Kidney capillary endothelial cell (primary cell): ENCODE data around the gene ANKRD63.

ENCODE experiments used
- DNase-seq: peaks from one replicate; pipeline ENCODE4 v3.0.0-alpha.2; 2018; ENCODE audit warnings: low spot score

ANKRD63 gene, protein sequence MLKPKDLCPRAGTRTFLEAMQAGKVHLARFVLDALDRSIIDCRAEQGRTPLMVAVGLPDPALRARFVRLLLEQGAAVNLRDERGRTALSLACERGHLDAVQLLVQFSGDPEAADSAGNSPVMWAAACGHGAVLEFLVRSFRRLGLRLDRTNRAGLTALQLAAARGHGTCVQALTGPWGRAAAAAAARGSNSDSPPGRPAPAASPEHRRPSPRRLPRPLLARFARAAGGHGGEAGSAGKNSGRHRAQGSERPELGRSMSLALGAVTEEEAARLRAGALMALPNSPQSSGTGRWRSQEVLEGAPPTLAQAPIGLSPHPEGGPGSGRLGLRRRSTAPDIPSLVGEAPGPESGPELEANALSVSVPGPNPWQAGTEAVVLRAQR

DNA sequence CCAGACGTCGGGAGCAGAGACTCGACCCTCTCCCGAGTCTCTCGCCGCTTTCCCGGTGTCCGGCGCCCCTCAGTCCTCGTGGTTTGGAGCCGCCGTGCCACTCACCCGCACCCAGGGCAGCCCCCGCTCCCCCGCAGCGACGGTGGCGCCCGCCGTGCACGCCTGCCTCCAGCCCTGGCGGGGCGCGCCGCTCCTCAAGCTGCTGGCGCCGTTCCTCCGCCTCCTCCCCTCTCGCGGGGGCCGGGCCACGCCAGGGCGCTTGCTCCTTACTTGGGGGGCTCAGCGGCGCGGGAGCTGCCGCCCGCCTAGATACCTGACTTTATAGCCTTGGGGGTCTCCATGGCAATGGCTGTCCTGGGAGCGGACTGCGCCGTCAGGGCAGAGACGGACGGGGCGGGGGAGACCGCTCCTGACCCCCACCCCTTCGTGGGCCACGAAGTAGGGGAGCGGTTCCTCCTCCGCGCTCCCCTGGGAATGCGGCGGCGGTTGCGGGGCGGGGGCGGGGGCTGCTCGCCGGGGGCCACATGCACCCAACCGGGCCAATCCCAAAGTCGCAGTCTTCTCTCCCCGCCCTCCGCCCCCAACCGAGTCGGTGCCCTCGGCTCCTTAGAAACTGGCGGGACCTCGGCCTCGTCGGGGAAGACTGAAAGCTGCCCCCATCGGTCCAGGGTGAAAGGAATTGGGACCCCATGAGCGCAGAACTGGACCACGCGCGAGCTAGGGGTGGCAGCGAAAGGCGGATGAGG is at the start of gene ANKRD63:
TSS of gene ANKRD63 (minus strand) at position 196 of the 746 bp plus-strand sequence. CDS start 478 bp downstream, outside the sequence.
- no peak for DNase-seq

DNA sequence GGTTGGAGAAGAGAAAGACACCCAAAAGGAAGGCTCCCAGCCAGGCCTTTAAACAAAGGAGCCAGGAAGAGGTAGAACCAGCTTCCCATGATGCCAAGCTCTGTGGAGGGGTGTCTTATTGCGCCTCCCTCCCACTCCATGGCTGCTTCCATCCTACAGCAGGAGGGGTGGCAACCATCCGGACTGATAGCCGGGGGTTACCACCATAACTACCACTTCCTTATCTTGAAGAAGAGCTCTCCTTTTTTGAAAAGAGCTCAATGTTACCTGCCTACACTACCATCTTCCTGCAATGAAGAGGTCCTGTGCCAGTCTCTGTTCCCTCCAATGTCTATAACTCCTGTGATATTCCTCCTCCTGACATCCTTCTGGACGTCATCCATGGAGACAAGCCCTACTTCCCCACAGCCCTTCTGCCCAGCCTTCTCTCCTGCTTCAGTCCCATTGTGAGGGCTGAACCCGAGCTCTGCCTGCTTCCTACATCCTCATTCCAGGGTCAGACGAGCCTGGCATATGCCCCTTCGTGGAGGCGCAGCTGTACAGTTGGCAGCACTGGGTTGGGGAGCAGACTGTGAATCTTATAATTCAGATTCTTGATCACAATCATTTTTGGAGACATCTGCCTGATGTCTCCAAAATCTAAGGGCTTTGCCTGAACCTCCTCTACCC is 49.4 kb upstream of the ANKRD63 start:
- no peak for DNase-seq

DNA sequence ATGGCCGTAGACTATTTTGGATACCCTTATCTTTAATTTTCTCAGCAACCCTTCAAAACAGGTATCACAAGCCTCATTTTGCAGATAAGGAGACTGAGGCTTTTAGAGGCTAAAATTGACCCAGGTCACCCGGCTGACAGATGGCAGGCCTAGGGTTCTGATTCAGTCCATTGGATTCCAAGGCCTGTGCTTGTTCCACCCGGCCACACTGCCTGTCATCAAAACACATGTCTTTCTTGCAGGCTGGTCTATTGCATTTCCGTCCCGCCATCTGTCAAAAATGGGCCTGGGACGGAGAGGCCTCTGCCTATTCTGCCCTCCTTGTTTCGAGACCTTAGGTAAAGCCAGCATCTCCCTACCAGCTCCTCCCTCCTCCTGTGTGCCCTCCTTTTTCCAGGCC is 48.8 kb upstream of the ANKRD63 start:
- DNase-seq = no peak

DNA sequence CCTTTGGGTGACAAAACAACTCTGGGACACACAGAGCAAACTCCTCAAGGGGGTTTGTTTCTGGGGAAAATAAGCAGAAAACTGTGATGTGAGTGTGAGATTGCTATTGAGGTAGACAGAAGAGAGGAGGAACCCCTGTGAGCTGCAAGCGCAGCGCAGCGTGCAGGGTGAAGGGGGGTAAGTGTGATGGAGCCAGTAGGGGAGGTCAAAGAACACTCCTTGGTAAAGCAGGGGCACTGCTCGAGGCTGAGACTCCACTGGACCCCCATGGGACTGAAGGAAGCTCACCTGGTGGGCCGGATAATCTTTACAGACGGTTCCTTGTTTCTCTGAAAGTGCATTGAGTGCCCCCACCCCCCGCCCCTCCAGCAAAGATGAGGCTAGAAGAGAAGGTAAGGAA is 48.2 kb upstream of the ANKRD63 start:
- no peak for DNase-seq

DNA sequence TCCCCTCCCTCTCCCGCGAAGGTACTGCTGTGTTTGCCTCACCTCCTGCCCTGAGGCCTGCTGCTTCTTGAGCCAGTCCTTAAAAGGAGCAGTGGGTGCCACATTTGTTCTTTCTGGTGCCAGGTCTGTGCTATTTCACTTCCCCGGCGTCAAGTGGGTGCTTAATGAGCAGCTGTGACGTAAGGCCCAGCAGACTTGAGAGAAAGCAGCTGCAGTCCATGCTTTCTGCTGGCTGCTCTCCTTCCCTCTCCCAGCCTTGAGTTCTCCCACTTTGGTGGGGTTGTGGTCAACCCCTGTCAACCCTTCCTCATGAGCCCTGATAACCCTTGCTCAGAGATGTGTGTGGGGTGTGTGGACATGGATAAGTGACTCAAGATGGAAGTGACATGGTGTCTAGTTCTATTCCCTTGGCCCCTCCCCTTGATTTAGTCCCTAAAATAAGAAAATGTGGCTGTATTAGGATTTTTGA is 47.5 kb upstream of the ANKRD63 start:
- DNase-seq = no peak

DNA sequence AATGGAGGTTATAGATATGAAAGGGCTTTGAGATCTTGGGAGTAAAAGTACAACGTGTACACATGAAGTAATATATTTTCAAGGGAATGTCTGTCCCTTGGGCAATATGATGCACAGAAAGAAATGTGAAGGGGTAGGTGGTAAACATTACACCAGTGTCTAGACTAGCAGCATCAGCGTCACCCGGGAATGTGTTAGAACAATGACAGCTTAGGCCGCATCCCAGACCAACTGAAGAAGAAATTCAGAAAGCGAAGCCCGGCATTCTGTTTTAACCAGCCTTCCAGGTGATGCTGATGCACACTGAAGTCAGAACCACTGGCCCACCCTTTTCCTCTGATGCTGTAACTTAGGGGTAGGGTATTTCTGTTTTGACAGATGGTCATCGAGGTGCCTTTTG is 46.9 kb upstream of the ANKRD63 start:
- no peak for DNase-seq

DNA sequence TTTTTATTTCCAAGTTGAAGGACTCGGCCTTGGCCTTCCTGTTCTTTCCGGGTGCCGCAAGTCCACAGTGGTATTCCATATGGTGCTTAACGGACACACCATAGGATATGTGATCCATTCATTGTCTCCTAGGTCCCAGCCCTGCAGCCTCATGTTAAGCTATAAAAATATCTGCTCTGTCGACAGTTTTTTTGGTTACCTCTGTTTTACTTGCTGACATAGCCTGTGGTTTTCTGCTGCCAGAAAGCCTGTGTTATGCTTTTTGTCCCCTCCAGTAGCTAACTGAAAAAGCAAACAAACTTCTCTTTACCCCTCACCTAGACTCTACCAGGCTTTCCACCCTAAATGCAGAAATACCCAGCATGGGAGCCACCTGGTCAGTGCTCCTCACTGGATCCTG is 45.9 kb upstream of the ANKRD63 start:
- DNase-seq = no peak

DNA sequence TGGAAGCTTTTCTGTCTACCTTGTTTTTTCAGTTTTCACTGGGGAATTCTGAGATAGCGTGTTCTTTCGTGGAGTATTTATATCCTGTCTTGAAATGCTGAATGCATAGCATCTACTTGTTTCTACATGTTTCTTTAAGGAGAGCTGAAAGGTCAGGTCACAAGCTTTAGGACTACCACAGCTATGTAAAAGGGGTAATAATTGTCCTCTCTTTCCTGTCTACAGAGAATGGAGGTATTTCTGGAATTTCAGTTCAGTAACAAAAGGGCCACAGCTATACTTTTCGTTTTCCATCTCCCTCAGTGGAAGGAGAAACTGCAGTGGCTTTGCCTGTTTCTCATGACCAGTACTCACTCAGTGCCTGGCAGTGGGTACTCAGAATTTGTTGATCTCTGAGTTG is 45.3 kb upstream of the ANKRD63 start:
- DNase-seq = no peak

DNA sequence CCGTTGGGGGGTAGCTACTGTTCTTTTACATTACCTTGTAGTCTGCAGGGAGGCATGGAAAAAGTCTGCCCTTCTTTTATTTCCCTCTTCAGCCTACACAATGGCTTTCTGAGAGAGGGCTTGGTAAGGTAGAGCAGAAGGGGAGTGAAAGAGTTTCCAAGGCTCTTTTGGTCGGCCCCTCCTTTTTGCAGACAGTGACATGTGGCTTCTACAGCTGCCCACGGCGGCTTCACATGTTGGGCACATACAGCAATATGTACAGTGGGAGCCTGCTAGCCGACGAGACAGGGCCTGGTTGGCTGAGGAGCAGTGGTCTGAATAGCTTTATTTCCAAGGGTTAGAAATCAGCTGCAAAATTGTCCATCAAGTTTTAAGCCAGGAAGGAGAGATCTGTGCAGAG is 44.6 kb upstream of the ANKRD63 start:
- no peak for DNase-seq

DNA sequence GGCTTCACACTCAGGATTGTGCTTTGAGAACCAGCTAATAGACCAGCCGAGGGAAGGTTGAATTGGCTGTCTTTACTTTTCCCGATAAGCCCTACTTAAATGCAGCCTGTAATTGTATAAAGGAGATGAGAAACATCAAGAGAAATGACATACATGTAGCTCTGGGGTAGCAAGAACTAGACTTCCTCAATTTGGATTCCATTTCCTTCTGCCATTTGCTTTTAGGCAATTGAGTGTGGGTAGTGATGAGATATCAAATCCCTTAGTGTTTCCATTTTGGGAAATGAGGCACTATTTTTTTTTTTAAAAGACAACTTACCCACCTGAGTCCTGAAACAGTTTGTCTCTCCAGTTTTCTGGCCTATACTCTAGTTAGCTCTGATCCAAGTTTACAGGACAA is 42.8 kb upstream of the ANKRD63 start:
- no peak for DNase-seq

DNA sequence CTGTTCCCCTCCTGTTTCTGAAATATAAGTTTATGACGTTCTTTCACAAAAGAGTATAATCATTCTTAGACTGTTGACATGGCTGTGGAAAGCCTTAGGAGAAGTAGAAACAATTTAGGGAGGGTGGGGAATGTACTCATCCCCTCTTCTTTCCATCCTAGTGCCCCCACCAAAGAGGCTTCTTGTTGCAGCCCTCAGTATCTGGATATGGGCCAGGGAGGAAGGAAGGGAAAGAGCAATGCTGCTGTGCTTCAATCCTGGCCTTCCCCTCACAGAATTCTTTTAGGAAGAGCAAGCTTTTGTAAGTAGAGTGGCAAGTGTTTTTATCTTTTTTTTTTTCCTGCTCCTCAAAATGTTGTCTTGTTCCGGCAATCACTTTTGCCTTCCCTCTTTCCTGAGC is 42.3 kb upstream of the ANKRD63 start:
- DNase-seq = no peak

DNA sequence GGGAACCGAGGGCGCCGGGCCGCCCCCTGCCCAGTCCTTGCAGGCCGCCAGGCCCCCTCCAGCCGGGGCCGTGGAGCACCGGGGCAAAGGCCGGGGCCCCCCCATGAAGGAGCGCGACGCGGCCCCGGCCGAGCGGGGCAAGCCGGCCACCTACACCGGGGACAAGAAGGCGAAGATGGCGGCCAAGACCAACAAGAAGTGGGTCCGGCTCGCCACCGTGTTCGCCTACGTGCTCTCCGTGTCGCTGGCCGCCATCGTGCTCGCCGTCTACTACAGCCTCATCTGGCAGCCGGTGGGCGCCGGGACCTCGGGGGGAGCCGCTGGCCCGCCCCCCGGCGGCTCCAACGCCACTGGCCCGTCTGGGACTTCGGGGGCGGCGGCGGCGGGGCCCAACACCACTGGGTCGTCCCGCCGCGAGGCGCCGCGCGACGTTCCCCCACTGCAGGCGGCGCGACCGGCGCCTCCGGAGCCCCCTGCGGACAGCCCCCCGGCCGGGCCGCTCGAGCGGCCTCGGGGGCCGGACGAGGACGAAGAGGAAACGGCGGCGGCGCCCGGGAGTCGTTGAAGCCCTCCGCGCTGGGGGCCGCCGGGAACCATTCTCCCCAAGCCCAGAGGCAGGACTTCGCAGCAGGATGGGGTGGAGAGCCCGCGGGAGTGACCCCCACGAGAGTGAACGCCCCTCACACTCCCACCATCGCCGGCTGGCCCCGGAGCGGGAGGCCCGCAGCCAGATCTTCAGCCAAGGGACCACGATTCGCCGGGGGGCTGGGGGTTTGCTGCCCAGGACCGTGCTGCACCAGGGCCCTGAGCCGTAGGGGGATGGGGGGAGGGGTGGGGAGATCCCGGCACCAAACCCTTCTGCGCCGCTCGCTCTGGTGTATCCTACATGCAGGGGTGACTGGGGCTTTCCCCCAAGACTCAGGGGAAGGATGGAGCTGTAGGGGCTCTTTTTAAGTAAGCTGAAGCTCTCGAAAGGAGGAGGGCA is 41.4 kb upstream of the ANKRD63 start:
- no peak for DNase-seq

DNA sequence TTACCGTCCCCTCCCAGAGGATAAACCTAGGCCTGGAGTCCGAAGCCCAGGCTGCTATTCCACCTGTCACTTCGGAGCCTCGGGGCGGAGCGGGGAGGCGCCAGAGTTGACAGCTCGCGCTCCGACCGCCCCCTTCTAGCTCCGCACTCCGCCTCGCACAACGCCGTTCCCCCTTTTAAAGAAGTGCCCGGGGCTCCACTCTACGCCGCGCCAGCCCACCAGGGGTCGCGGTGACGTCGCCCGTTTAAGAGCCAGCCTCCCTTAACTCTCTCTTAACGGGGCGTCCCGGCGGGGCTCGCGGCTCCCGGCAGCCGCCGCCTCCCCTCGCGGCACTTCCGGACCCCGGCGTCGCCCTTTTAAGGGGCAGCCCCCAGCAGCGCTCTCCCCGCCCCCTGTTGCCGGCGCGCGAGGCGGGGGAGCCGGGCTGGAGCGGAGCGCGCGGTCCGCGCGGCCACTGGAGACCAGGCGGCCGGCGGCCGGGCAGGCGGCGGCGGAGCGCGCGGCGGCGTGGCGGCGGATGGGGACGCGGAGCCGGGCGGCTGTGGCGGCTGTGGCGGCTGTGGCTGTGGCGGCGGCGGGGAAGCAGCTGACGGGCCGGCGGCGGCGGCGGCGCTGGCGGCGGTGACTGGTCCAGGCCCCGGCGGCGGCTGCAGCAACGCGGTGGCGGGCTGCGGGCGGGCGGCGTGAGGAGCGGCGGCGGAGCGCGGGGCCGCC is 40.5 kb upstream of the ANKRD63 start, which contains the start of gene INAFM2:
TSS of gene INAFM2 (plus strand) at position 454 of the 714 bp plus-strand sequence. CDS start 364 bp downstream, outside the sequence.
- DNase-seq = peak; percentile 90

DNA sequence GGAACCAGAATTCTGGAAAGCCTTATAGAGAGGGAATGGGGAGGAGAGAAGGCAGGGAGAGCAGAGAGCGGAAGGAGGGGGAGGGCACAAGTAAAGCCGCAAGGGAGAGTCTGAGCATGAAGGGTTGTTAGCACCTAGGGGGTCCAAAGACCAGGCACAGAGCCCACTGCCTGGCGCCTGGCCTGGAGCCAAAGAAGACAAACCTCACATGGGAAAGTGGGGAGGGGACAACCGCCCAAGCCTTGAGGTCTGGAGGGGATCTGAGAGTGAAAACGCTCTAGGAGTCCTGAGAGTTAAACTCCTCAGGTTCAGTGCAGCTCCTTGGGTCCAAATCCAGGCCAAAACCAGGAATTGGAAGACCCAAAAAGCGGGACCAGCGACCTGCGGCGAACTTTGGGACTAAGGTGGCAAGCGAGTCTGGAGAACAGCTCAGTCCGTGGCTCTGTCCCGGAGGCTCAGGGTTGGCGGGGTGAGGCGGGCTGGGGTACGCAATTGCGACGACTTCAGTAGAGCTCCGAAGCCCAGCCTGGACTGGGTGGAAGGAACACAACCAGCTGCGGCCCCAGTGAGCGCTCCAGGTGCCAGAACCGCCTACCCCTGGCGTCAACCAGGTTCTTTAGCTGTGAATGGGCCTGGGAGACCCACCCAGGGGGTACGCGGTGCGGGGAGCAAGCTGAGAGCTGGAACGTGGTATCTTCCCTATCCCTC is 39.8 kb upstream of the ANKRD63 start:
- no peak for DNase-seq

DNA sequence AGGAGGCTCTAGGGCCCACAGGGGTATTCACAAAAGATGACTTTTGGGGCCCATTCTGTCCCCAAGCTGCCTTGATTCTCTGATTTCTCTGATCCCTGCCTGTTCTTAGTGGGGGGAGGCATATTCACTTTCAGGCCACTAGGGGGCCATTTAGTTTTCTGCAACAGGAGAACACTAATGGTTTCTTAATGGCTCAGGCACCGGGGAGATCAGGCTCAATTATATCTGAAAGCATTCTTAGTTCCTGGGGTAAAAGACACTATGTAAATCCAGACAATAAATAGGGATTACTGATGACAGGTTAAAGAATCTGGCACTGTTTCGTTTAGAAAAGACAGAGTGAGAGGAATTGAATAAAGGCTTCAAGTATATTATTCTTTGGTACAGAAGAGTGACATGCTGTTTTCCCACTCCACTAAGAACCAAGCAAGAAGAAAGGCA is 38.1 kb upstream of the ANKRD63 start:
- DNase-seq = no peak

DNA sequence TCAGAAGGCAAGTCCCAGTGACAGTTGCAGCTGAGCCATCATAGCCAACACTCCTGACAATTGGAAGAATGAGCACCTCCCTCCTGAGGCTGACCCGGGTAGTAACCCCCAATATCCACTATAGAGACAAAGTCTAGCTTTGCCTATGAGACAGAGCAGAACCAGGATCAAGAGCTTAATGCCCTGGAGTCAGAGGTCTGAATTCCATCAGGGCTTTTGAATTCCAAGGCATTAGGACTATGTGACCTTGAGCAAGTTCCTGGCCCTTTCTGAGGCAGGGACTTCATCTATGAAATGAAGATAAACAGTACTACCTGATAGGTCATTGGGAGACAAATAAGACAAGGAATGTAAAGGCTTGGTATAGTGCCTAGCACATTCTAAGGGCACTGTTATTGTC is 37.5 kb upstream of the ANKRD63 start:
- DNase-seq = no peak

DNA sequence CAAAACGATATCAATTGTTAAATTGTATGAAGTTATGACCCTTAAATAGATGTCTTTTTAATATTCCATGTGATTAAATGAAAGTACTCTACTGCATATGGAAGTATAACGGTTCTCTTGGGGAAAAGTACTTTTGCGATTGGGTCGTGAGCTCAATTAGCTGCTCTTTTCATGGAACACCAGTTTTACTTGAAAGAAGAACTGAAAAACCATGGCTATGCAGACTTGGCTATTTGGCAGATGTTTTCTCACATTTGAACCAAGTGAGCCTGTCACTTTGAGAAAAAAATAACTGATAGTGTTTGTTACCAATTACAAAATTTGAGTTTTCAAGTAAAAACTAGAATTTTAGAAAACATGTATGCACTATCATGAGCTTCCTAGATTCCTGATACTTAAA is 34.7 kb upstream of the ANKRD63 start:
- no peak for DNase-seq

DNA sequence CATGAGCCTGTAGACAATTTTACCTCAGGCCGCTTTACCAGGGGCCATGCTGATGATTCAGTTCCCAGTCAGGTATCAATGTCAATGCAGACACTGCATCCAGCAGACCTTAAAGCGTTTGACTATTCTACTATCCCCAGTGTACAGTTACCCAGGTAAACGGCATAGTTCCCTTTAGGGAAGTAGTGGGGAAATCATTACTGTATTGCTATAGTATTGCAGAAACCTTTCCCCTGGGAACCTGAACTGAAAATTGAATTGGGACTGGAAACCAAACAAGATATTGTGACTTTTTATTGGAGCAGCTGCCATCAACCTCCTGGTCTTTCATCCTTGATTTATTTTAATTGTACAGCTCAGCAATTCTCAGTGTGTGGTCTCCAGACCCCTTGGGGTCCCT is 34.1 kb upstream of the ANKRD63 start:
- no peak for DNase-seq

DNA sequence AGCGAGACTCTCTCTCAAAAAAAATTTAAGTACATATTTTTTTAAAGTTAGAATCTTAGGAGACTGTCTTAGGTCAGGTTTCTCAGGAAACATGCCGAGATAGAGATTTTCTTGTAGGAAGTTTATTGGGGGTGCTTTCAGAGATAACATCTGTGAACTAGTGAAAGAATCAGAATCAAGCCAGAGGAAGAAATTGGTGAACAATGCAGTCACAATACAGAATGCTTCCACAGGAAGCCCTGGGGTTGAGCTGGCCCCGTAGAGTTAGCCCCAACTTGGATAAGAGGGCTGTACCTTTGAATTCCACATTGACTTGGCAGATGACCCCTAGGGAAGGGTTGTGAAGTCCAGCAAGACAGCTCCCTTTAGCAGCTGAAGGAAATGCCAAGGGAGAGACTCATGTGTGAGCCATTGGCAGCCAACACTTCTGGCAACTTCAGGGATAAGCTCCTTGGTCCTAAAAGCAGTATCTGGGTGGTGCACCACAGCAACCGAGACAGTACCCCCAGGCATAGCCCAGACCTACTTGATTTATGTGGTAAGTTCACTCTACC is 31.9 kb upstream of the ANKRD63 start:
- peak; percentile 83 for DNase-seq
